22Rv1 (cell line): ENCODE results near the gene TOR1A.

ENCODE experiments used
- ZFX ChIP-seq: fragments of 450-650 bp; IDR thresholded peaks from 2 replicates; pipeline ENCODE4 v1.6.1; 2017; ENCODE audit warnings: antibody characterized with exemption, borderline replicate concordance
- TF ChIP-seq, protein P1 (sequence below): fragments of 450-650 bp; IDR thresholded peaks from 2 replicates; pipeline ENCODE4 v1.5.1; 2017; ENCODE audit warnings: mild to moderate bottlenecking

GRCh38 chr9:129852579-129852978 is 28.6 kb upstream of the TOR1A start:
- TF ChIP-seq ZFX, result no peak
- TF ChIP-seq, protein P1, sequence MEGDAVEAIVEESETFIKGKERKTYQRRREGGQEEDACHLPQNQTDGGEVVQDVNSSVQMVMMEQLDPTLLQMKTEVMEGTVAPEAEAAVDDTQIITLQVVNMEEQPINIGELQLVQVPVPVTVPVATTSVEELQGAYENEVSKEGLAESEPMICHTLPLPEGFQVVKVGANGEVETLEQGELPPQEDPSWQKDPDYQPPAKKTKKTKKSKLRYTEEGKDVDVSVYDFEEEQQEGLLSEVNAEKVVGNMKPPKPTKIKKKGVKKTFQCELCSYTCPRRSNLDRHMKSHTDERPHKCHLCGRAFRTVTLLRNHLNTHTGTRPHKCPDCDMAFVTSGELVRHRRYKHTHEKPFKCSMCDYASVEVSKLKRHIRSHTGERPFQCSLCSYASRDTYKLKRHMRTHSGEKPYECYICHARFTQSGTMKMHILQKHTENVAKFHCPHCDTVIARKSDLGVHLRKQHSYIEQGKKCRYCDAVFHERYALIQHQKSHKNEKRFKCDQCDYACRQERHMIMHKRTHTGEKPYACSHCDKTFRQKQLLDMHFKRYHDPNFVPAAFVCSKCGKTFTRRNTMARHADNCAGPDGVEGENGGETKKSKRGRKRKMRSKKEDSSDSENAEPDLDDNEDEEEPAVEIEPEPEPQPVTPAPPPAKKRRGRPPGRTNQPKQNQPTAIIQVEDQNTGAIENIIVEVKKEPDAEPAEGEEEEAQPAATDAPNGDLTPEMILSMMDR, result no peak
